ENCODE results near the gene EPHX1.
A peak's percentile ranks its signal among the peaks of the same experiment; 100 is the strongest.
"Not testable (repeated sequence)": the region's sequence is repeated elsewhere in the genome, so short reads cannot be mapped to it uniquely, and the experiment has no call there.

EPHX1 gene

DNA sequence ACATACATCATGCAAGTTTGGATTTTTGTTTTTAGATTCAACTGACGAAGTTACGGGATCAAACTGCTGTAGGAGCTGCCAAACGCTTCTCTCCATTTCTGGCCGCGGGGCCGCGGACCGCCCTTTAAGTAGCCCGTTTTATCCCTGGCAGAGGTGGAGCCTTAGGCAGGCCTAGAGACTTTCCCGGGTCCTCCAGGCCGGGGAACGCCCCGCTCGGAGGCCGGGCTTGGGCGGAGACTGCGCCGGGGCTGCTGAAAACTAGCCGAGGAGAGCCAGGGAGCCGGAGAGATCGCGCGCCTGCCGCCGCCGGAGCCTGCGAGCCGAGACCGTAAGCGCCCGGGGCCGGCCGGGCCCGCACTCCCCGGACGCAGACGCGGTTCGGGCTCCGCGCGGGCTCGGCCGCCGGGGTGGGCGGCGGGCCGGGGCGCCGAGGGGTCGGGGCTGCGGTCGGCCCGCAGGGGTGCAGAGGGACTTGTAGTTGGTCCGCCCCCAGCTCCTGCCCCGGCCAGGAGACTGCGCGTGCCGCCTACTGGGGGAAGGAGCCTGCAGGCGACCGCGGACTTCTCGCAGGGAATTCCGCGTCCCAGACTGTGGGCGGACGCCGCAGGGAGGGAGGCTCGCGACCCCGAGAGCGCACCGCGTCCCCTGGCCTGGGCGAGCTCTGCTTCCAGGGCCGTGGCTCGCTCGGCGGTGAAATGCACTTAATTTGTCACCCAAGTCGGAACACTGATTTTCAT lies at the start of gene EPHX1:
EPHX1 (plus strand) TSS at position 283 of the 737 bp plus-strand sequence. CDS start 18,606 bp downstream, outside the sequence.
- DNase-seq (ENCODE audit: low spot score) = peak; percentile 97
- CTCF ChIA-PET = interaction anchor here (0.6 to 1.7 kb wide), 10 partner anchors 8 to 182 kb away, joined by 3 to 7 read pairs (median 4); partner anchors contain the start of gene SRP9
- peak within 1 kb of the TSS; percentile 93 for H3K27ac ChIP-seq
- POLR2A ChIA-PET (ENCODE audit: low non-redundant PET) = no interaction called here
- TF ChIP-seq, protein P1, sequence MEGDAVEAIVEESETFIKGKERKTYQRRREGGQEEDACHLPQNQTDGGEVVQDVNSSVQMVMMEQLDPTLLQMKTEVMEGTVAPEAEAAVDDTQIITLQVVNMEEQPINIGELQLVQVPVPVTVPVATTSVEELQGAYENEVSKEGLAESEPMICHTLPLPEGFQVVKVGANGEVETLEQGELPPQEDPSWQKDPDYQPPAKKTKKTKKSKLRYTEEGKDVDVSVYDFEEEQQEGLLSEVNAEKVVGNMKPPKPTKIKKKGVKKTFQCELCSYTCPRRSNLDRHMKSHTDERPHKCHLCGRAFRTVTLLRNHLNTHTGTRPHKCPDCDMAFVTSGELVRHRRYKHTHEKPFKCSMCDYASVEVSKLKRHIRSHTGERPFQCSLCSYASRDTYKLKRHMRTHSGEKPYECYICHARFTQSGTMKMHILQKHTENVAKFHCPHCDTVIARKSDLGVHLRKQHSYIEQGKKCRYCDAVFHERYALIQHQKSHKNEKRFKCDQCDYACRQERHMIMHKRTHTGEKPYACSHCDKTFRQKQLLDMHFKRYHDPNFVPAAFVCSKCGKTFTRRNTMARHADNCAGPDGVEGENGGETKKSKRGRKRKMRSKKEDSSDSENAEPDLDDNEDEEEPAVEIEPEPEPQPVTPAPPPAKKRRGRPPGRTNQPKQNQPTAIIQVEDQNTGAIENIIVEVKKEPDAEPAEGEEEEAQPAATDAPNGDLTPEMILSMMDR (conservative IDR thresholded peaks at IDR 0.05; ENCODE audit: low read depth) = peak; percentile 49

DNA sequence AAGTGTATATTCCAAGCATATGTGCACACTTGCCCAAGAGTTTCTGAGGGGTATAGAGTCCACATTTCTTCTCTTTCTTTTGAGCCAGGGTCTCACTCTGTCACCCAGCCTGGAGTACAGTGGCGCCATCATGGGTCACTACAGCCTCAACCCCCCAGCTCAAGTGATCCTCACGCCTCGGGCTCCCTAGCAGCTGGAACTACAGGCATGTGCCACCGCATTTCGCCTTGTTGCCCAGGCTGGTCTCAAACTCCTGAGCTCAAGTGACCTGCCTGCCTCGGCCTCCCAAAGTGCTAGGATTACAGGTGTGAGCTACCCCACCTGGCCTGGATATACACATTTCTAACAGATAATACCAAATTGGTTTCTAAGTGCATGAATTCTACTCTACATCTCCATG lies 49.4 kb upstream of the EPHX1 start:
- POLR2A ChIA-PET (ENCODE audit: low non-redundant PET) = no interaction called here
- DNase-seq (ENCODE audit: low spot score) = no peak
- CTCF ChIA-PET = interaction anchor here (0.6 to 2.3 kb wide), 3 partner anchors 11 to 77 kb away, joined by 5 to 9 read pairs (median 6); no protein-coding TSS in a partner anchor
- TF ChIP-seq, protein P1 (conservative IDR thresholded peaks at IDR 0.05; ENCODE audit: low read depth) = no peak
- no peak overlapping the region for H3K27ac ChIP-seq

DNA sequence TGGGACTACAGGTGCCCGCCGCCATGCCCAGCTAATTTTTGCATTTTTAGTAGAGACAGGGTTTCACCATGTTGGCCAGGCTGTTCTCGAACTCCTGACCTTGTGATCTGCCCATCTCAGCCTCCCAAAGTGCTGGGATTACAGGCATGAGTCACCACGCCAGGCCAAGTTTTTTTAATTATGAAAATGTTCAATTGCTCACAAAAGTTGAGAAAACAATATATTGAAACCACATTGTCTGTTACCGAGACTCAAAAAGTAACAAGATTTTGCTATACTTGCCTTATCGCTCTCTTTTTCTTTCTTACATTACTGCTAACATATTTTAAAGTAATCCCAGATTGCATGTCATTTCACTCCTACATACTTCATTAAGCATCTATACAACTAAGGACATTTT lies 48.5 kb upstream of the EPHX1 start:
- H3K27ac ChIP-seq; POLR2A ChIA-PET (ENCODE audit: low non-redundant PET): not testable (repeated sequence)
- CTCF ChIA-PET = interaction anchor here (0.7 kb wide), 1 partner anchor 174 kb away, joined by 4 read pairs; no protein-coding TSS in a partner anchor

DNA sequence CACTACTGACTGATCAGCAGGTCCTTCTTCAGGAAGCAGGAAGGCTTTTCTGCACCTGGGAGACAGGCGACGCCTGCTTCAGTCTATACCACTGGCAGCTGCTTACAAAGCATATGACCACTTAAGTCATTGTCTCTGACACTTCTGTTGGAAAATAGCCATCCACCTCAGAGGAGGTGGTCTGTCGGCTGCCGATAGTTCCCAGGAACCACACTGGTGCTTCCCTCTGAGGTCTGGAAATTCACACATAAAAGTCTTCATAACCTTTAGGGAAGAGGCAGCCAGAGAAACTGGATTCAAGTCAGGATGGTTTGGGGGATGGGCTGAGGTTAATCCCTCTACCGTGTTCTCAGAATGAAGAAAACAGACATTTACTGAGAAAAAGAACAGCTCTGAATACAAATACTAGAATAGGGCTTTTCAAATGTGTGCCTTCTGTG lies 47.9 kb upstream of the EPHX1 start:
- TF ChIP-seq, protein P1 (conservative IDR thresholded peaks at IDR 0.05; ENCODE audit: low read depth) = no peak
- CTCF ChIA-PET = interaction anchor here (3.1 kb wide), 1 partner anchor 10 kb away, joined by 15 read pairs; no protein-coding TSS in a partner anchor
- POLR2A ChIA-PET (ENCODE audit: low non-redundant PET) = no interaction called here
- H3K27ac ChIP-seq = no peak overlapping the region
- no peak for DNase-seq (ENCODE audit: low spot score)

More for the DNA sequence above, 48.5 kb upstream of the EPHX1 start:
- DNase-seq (ENCODE audit: low spot score) = not testable (repeated sequence)

DNA sequence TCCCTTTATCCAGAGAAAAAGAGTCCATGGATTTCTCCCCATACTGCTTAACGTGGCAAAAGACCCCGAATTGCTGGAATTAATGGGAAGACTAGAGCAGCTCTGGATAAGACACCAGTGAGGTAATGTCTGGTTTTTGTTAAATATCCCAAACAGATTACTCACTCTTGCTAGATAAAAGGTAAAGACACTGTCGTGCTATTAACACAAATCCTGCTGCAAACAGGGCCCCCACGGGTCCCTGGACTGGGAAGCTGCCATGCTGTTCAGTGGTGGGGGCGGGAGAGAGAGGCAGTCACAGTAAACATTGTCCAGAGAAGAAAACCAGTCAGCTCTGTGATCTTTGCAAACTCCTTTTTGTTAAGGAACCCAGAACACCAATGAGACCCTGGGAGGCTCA lies 47.5 kb upstream of the EPHX1 start:
- DNase-seq (ENCODE audit: low spot score) = no peak
- POLR2A ChIA-PET (ENCODE audit: low non-redundant PET) = no interaction called here
- no peak overlapping the region for H3K27ac ChIP-seq
- TF ChIP-seq, protein P1 (conservative IDR thresholded peaks at IDR 0.05; ENCODE audit: low read depth) = no peak
- CTCF ChIA-PET = interaction anchor here (0.6 to 3.1 kb wide), 2 partner anchors 10 to 69 kb away, joined by 3 to 15 read pairs; no protein-coding TSS in a partner anchor

DNA sequence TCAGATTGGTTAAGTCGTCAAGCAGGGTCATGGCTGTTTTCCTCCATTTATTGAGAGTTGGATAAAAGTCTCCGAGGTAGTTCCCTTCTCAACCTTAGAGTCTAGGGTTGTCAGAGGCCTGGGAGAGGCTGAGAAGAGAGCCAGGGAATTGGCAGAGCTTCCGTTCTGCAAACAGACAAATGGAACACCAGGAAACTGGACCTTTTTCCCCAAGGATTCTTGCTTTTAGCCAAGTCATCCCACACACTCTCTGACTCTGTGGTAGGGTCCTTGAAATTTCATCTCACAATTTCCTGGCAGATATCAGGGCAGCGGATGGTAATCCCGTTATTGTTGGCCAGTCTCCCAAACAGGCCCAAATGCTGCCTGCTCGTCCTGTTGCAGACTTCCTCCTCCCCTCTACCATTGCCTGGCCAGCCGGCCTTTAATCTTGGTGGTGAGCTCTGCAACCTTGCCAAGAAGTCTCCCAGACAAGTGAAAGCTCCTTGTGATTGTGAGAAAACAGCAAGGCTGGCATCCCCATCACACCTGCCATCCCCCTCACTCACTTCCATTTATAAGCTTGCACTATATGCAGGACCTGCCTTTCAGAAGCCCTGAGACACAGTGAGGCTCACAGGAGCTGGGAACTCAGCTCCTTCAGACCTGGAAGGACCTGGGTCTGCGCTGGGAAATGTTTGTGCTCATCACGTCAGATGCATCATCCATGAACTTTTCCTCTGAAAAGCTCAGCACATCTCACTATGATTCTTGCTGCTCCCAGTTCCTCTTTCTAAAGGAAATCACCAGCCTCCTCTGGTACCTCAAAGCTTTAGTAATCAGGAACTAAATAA lies 46.0 kb upstream of the EPHX1 start:
- H3K27ac ChIP-seq = peak overlapping the region; percentile 66
- POLR2A ChIA-PET (ENCODE audit: low non-redundant PET) = interaction anchor here (0.6 kb wide), 1 partner anchor 114 kb away, joined by 3 read pairs; no protein-coding TSS in a partner anchor
- TF ChIP-seq, protein P1 (conservative IDR thresholded peaks at IDR 0.05; ENCODE audit: low read depth) = no peak
- CTCF ChIA-PET = interaction anchor here (0.7 to 3.1 kb wide), 5 partner anchors 8 to 283 kb away, joined by 3 to 15 read pairs (median 4); no protein-coding TSS in a partner anchor
- no peak for DNase-seq (ENCODE audit: low spot score)
